Muscle of leg (tissue), 11 donors: ENCODE data around the gene SPATA33. TPM values are rescaled to one million over a fixed set of nuclear protein-coding genes. Genes with fewer than 3 reads are reported as not detected.
A peak's percentile ranks its signal among the peaks of the same experiment; 100 is the strongest.

Source experiments
- DNase-seq: peaks from one replicate; pipeline ENCODE4 v3.0.0; 2013
- H3K27ac ChIP-seq: one replicate; pipeline ENCODE4 v1.5.1; 2013; ENCODE audit warnings: mild to moderate bottlenecking, low read length, control low read depth
- H3K27me3 ChIP-seq: one replicate; pipeline ENCODE4 v1.6.1; 2013; ENCODE audit warnings: low read length; ENCODE audit not compliant: control insufficient read depth, insufficient read depth
- H3K36me3 ChIP-seq: one replicate; pipeline ENCODE4 v1.6.1; 2013; ENCODE audit warnings: low read length; ENCODE audit not compliant: control insufficient read depth, insufficient read depth
- H3K4me1 ChIP-seq: one replicate; pipeline ENCODE4 v1.6.1; 2013; ENCODE audit warnings: low read length; ENCODE audit not compliant: control insufficient read depth, insufficient read depth
- H3K4me3 ChIP-seq: one replicate; pipeline ENCODE4 v1.5.1; 2013; ENCODE audit warnings: low read length, control low read depth
- H3K9me3 ChIP-seq: replicated peaks from 2 replicates; pipeline ENCODE4 v1.6.1; 2013; ENCODE audit warnings: low read depth, low read length; ENCODE audit not compliant: control insufficient read depth
- WGBS: methylation state at CpG from one replicate; pipeline ENCODE4 v1.1.5; 2013; ENCODE audit warnings: missing lambda C conversion rate; ENCODE audit not compliant: insufficient coverage; 5-methylcytosine and 5-hydroxymethylcytosine counted together
- polyA plus RNA-seq, 8 donors: library from polyadenylated mRNA; unstranded; fragments of 120-200 nt; gene quantifications; one replicate each; pipeline versions ENCODE4 v1.2.1 to v1.2.3, GENCODE V29; 2013; ENCODE audit warnings: inconsistent platforms in 1 of 8, low replicate concordance in 1 of 8; ENCODE audit not compliant: insufficient read length in 8 of 8, insufficient read depth in 1 of 8
- total RNA-seq: library from RNA; stranded (reverse); fragments of 120-200 nt; gene quantifications from one replicate; pipeline ENCODE4 v1.2.4, GENCODE V29; 2013

The SPATA33 gene
- total and polyA plus RNA-seq, 9 donors = 2.7 to 7.1 (median 4.7) TPM

- no peaks in the 10 kb centered on the region for H3K9me3 ChIP-seq
- H3K4me1 ChIP-seq = peaks cover 6% of the 10 kb centered on the region
- no peak for DNase-seq
- 63% methylated on average over 12 of the region's 14 CpGs for WGBS
- H3K27me3 ChIP-seq = no peaks in the 10 kb centered on the region
- H3K36me3 ChIP-seq = peaks cover 39% of the 10 kb centered on the region
- H3K4me3 ChIP-seq = no peak overlapping the region
- no peak overlapping the region for H3K27ac ChIP-seq
Measured at GRCh38 chr16:89643769-89644300, 13.8 kb upstream of the SPATA33 start.

- 75% methylated on average over 8 of the region's 11 CpGs for WGBS
- no peak overlapping the region for H3K4me3 ChIP-seq
- H3K9me3 ChIP-seq = no peaks in the 10 kb centered on the region
- H3K36me3 ChIP-seq = peaks cover 46% of the 10 kb centered on the region
- H3K27me3 ChIP-seq = no peaks in the 10 kb centered on the region
- peaks cover 6% of the 10 kb centered on the region for H3K4me1 ChIP-seq
- no peak overlapping the region for H3K27ac ChIP-seq
- DNase-seq = no peak
Measured at GRCh38 chr16:89645122-89645521, 12.5 kb upstream of the SPATA33 start.

DNA sequence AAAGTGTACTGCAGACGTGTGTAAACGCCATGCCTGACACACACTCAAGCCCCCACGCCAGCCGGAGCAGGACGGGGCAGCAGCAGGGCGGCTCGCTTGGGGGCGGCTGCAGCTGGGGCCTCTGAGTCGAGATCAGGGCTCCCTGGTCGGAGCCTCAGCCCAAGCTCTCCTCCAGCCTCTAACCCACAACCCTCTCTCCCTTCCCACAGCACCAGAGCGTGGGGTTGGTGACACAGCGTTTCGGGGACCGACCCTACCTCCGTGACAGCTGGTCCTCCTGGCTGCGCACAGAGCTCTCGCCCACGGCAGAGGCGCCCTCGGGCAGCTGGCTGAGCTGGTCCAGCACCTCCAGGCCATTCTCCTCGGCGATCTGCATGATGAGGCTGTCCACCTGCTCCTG, 11.4 kb upstream of the SPATA33 start:
- peaks cover 54% of the 10 kb centered on the region for H3K36me3 ChIP-seq
- H3K4me3 ChIP-seq = no peak overlapping the region
- DNase-seq = no peak
- WGBS = 92% methylated on average over 22 of the region's 22 CpGs
- no peak overlapping the region for H3K27ac ChIP-seq
- H3K9me3 ChIP-seq = no peaks in the 10 kb centered on the region
- no peaks in the 10 kb centered on the region for H3K4me1 ChIP-seq
- H3K27me3 ChIP-seq = no peaks in the 10 kb centered on the region

DNA sequence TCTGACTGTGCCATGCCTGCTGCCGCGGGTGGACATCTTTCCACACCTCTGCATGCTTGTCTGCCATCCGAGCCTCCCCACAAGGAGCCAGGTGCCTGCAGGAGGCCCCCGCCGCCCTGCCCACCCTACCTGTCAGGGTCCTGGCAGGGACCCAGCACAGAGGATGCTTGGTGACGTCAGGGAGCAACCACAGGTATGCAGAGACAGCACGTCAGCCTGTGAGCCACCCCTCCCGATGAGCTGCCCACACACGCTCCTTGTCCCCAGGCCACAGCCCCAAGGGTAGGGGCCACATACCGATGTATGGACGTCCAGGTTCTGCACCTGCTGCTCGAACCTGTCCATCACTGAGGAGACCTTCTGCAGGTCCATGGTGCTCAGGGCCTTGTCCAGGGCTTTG, 10.7 kb upstream of the SPATA33 start:
- DNase-seq = no peak
- Histone ChIP-seq H3K36me3 (peaks cover 59% of the 10 kb centered on the region), H3K27me3 (no peaks in the 10 kb centered on the region), H3K9me3 (no peaks in the 10 kb centered on the region), H3K27ac (no peak overlapping the region), H3K4me3 (no peak overlapping the region), H3K4me1 (no peaks in the 10 kb centered on the region)
- WGBS = 94% methylated on average over 9 of the region's 12 CpGs

- 86% methylated on average over 12 of the region's 15 CpGs for WGBS
- no peaks in the 10 kb centered on the region for H3K9me3 ChIP-seq
- H3K4me1 ChIP-seq = peaks cover 4% of the 10 kb centered on the region
- no peak overlapping the region for H3K4me3 ChIP-seq
- H3K27ac ChIP-seq = no peak overlapping the region
- H3K27me3 ChIP-seq = no peaks in the 10 kb centered on the region
- no peak for DNase-seq
- peaks cover 40% of the 10 kb centered on the region for H3K36me3 ChIP-seq
Measured at GRCh38 chr16:89651584-89651983, 6.1 kb upstream of the SPATA33 start.

GRCh38 chr16:89653656-89654295, 3.9 kb upstream of the SPATA33 start:
- H3K36me3 ChIP-seq = peaks cover 27% of the 10 kb centered on the region
- WGBS = 87% methylated on average over 6 of the region's 10 CpGs
- H3K4me1 ChIP-seq = peaks cover 14% of the 10 kb centered on the region
- H3K27ac ChIP-seq = no peak overlapping the region
- DNase-seq = no peak
- H3K9me3 ChIP-seq = no peaks in the 10 kb centered on the region
- H3K4me3 ChIP-seq = no peak overlapping the region
- no peaks in the 10 kb centered on the region for H3K27me3 ChIP-seq

DNA sequence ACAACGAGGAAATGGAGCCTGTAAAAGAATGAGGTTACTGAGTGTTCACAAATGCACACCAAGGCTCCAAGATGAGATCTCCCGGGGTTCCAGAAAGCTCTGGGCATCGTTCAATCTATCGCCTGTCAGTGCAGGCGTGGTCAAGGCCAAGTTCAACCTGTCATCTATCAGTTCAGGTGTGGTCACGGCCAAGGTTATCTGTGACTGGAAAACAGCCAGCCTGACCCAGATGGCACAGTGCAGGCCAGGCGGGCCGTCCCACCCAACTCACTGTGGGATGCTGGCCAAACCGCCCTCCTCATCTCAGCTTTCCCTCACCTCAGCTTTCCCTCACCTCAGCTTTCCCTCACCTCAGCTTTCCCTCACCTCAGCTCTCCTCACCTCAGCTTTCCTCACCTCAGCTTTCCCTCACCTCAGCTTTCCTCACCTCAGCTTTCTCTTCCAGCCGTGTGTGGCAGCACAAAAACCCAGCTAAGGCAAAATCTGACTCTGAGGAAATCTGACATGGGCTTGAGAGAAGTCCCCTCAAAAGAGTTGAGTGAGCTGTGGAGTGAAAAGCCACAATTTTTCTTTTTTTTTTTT, 2.5 kb upstream of the SPATA33 start:
- H3K36me3 ChIP-seq = peaks cover 24% of the 10 kb centered on the region
- H3K9me3 ChIP-seq = no peaks in the 10 kb centered on the region
- H3K4me3 ChIP-seq = no peak overlapping the region
- H3K27ac ChIP-seq = no peak overlapping the region
- peaks cover 17% of the 10 kb centered on the region for H3K4me1 ChIP-seq
- no peaks in the 10 kb centered on the region for H3K27me3 ChIP-seq
- WGBS = 93% methylated on average over 7 of the region's 10 CpGs
- no peak for DNase-seq

GRCh38 chr16:89656435-89657121, 1.1 kb upstream of the SPATA33 start:
- Histone ChIP-seq H3K4me3 (peak overlapping the region; percentile 91), H3K4me1 (peaks cover 17% of the 10 kb centered on the region), H3K27me3 (no peaks in the 10 kb centered on the region), H3K36me3 (peaks cover 21% of the 10 kb centered on the region), H3K9me3 (no peaks in the 10 kb centered on the region), H3K27ac (no peak overlapping the region)
- WGBS = 31% methylated on average over 29 of the region's 32 CpGs
- no peak for DNase-seq

GRCh38 chr16:89658221-89658879, 714 bp downstream of the SPATA33 start:
- no peaks in the 10 kb centered on the region for H3K27me3 ChIP-seq
- H3K4me1 ChIP-seq = peaks cover 17% of the 10 kb centered on the region
- WGBS = 15% methylated on average over 27 of the region's 27 CpGs
- H3K4me3 ChIP-seq = peak overlapping the region; percentile 91
- DNase-seq = no peak
- peaks cover 17% of the 10 kb centered on the region for H3K36me3 ChIP-seq
- H3K9me3 ChIP-seq = no peaks in the 10 kb centered on the region
- peak overlapping the region; percentile 42 for H3K27ac ChIP-seq

DNA sequence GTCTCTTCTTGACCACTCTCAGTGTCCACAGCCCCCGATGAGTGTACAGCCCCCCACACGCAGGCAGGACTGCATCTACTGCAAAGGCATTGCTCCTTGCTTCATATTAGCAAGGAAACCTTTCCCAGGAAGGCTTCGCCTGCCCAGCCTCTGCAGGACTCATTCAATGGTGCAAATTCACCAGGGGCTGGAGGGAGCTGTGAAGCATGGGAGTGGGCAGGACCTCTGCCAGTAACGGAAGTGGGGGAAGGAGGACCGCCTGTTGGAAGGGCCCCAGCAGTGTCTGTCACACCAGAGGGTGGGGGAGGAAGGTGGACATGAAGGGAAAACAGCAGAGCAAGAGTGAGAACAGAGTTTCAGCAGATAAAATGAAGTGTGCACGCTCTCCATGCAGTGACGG, 2.5 kb downstream of the SPATA33 start:
- Histone ChIP-seq H3K27ac (no peak overlapping the region), H3K4me3 (no peak overlapping the region), H3K4me1 (peaks cover 17% of the 10 kb centered on the region), H3K36me3 (peaks cover 22% of the 10 kb centered on the region), H3K9me3 (no peaks in the 10 kb centered on the region), H3K27me3 (no peaks in the 10 kb centered on the region)
- DNase-seq = no peak
- WGBS = 87% methylated on average over 5 of the region's 7 CpGs
